Measurements from ENCODE around the gene MED13L. TPM values are rescaled to one million over a fixed set of nuclear protein-coding genes. Genes with fewer than 3 reads are reported as not detected.

MED13L gene
- total RNA-seq, 2 experiments from 2014 or later, result 25.7 to 40.1 TPM

GRCh38 chr12:116121453-116121871 is 156.0 kb downstream of the MED13L start:
- CTCF ChIA-PET (ENCODE audit: unreplicated experiment), result no interaction called here
- POLR2A ChIA-PET, result interaction anchor here (0.6 to 1.2 kb wide), 2 partner anchors 12 to 821 kb away, joined by 3 to 4 read pairs; no protein-coding TSS in a partner anchor
- no peaks in the 10 kb centered on the region for H3K9me2 ChIP-seq (ENCODE audit: insufficient read depth, low read length)
- intact Hi-C loops (cut with micrococcal nuclease; ENCODE audit: unreplicated experiment), result no loop called here
- no peak overlapping the region for H3K4me2 ChIP-seq (ENCODE audit: low read length)
- no peaks in the 10 kb centered on the region for H3K36me3 ChIP-seq (ENCODE audit: insufficient read depth, low read length)
- TF ChIP-seq EZH2phosphoT487 (IDR thresholded peaks at IDR 0.05; ENCODE audit: borderline replicate concordance, low read depth, low read length) (no peak), CTCF (conservative IDR thresholded peaks at IDR 0.05; ENCODE audit: low read length) (no peak)
- peaks cover 33% of the 10 kb centered on the region for H4K20me1 ChIP-seq (ENCODE audit: insufficient read depth, low read length)
- no peak for DNase-seq (ENCODE audit: low spot score)
- no peak overlapping the region for H2AFZ ChIP-seq (ENCODE audit: low read length)
- no peaks in the 10 kb centered on the region for H3K9me3 ChIP-seq (ENCODE audit: low read length)
- H3K27ac ChIP-seq (ENCODE audit: low read depth, low read length, poor library complexity, severe bottlenecking), result no peak overlapping the region
- no TSS peak for BruUV-seq (replicated peaks)
- H3K4me1 ChIP-seq (ENCODE audit: insufficient read depth, low read length, poor library complexity, severe bottlenecking), result peaks cover 4% of the 10 kb centered on the region
- H3K4me3 ChIP-seq (ENCODE audit: low read depth, low read length, poor library complexity, severe bottlenecking), result no peak overlapping the region
- no peaks in the 10 kb centered on the region for H3K79me2 ChIP-seq (ENCODE audit: insufficient read depth, low read depth, low read length)

- no peaks in the 10 kb centered on the region for H3K79me2 ChIP-seq (ENCODE audit: insufficient read depth, low read depth, low read length)
- H3K4me1 ChIP-seq (ENCODE audit: insufficient read depth, low read length, poor library complexity, severe bottlenecking), result no peaks in the 10 kb centered on the region
- peaks cover 33% of the 10 kb centered on the region for H4K20me1 ChIP-seq (ENCODE audit: insufficient read depth, low read length)
- H3K4me3 ChIP-seq (ENCODE audit: low read depth, low read length, poor library complexity, severe bottlenecking), result no peak overlapping the region
- H3K9me3 ChIP-seq (ENCODE audit: low read length), result no peaks in the 10 kb centered on the region
- no peak overlapping the region for H3K27ac ChIP-seq (ENCODE audit: low read depth, low read length, poor library complexity, severe bottlenecking)
- no TSS peak for BruUV-seq (replicated peaks)
- POLR2A ChIA-PET, result interaction anchor here (1.2 kb wide), 1 partner anchor 11 kb away, joined by 4 read pairs; no protein-coding TSS in a partner anchor
- DNase-seq (ENCODE audit: low spot score), result no peak
- no peak for TF ChIP-seq CTCF (conservative IDR thresholded peaks at IDR 0.05; ENCODE audit: low read length)
- no peak for TF ChIP-seq EZH2phosphoT487 (IDR thresholded peaks at IDR 0.05; ENCODE audit: borderline replicate concordance, low read depth, low read length)
- no peaks in the 10 kb centered on the region for H3K36me3 ChIP-seq (ENCODE audit: insufficient read depth, low read length)
- H3K4me2 ChIP-seq (ENCODE audit: low read length), result no peak overlapping the region
- no peak overlapping the region for H2AFZ ChIP-seq (ENCODE audit: low read length)
- CTCF ChIA-PET (ENCODE audit: unreplicated experiment), result no interaction called here
- intact Hi-C loops (cut with micrococcal nuclease; ENCODE audit: unreplicated experiment), result no loop called here
- H3K9me2 ChIP-seq (ENCODE audit: insufficient read depth, low read length), result no peaks in the 10 kb centered on the region
Measured at GRCh38 chr12:116116650-116117424, 160.7 kb downstream of the MED13L start.

Data from OCI-LY7 (cell line).